DND-41 (cell line): ENCODE data around the gene SRGAP3.

Experiments used
- EZH2 ChIP-seq: IDR thresholded peaks from 3 replicates; pipeline ENCODE4 v1.6.1; 2012; ENCODE audit warnings: borderline replicate concordance, low read depth, mild to moderate bottlenecking, moderate library complexity, low read length, inconsistent platforms; ENCODE audit not compliant: severe bottlenecking
- TF ChIP-seq, protein P1 (sequence below): IDR thresholded peaks from 2 replicates; pipeline ENCODE4 v1.5.1; 2012; ENCODE audit warnings: borderline replicate concordance, low read length, moderate library complexity, mild to moderate bottlenecking; ENCODE audit not compliant: poor library complexity, severe bottlenecking; ENCODE audit errors: extremely low read depth

DNA sequence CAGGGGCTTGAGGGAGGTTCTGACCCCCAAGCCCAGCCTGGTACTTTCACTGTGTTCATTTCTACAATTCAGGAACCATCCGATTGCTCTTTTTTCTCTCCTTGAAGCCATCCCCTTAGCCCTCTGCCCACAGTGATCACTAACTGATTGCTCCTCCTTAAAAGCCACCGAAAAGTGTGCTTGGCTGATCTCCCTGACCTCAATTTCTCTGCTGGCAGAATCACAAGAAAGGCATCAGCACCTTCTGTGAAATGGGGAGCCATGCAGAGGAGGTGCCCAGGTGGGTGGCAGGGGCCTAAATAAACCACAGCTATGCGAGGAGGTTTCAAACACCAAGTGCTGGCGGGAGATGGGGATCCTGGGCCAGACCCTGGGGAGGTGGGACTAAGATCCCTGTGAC is 56.2 kb downstream of the SRGAP3 start:
- TF ChIP-seq, protein P1, sequence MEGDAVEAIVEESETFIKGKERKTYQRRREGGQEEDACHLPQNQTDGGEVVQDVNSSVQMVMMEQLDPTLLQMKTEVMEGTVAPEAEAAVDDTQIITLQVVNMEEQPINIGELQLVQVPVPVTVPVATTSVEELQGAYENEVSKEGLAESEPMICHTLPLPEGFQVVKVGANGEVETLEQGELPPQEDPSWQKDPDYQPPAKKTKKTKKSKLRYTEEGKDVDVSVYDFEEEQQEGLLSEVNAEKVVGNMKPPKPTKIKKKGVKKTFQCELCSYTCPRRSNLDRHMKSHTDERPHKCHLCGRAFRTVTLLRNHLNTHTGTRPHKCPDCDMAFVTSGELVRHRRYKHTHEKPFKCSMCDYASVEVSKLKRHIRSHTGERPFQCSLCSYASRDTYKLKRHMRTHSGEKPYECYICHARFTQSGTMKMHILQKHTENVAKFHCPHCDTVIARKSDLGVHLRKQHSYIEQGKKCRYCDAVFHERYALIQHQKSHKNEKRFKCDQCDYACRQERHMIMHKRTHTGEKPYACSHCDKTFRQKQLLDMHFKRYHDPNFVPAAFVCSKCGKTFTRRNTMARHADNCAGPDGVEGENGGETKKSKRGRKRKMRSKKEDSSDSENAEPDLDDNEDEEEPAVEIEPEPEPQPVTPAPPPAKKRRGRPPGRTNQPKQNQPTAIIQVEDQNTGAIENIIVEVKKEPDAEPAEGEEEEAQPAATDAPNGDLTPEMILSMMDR, result no peak
- no peak for TF ChIP-seq EZH2
